ENCODE data around the gene KCNMB1. TPM values are rescaled to one million over a fixed set of nuclear protein-coding genes. Genes with fewer than 3 reads are reported as not detected.

KCNMB1 gene
- total and polyA plus RNA-seq, 5 donors, result 0.97 to 2.8 (median 1.4) TPM

- Histone ChIP-seq H3K27me3 (ENCODE audit: control insufficient read depth, insufficient read depth) (no peaks in the 10 kb centered on the region), H3K27ac (ENCODE audit: low read length) (no peak overlapping the region), H3K4me3 (ENCODE audit: low read length) (no peak overlapping the region), H3K4me1 (ENCODE audit: control insufficient read depth, insufficient read depth, low read length) (peaks cover 6% of the 10 kb centered on the region), H3K9me3 (ENCODE audit: control insufficient read depth, low read length) (no peaks in the 10 kb centered on the region)
- DNase-seq (no peak), ATAC-seq (peak; percentile 2 to 10)
- intact Hi-C loops (cut with DNase I), result loop anchor here in 2 of 4 donors (5.0 to 10.0 kb wide), 2 partner anchors 46 to 53 kb away; no protein-coding TSS in a partner anchor
- 70% methylated on average over 11 of the region's 11 CpGs for WGBS
These were observed 58.6 kb downstream of the KCNMB1 start for GRCh38 chr5:170330568-170331054.

DNA sequence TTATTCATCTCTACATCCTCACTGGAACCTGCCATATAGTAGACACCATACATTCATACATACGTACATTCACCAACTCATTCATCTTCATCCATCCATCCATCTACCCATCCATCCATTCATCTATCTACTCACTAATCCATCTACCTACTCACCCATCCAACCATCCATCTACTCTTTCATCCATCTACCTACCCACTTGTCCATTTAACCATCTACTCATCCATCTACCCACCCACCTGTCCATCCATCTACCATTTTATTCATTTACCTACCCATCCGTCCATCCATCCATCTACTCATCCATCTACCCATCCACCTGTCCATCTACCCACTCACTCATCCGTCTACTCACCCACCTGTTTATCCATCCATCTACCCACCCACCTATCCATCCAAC, 59.6 kb downstream of the KCNMB1 start:
- H3K4me3 ChIP-seq (ENCODE audit: low read length), result no peak overlapping the region
- no peaks in the 10 kb centered on the region for H3K27me3 ChIP-seq (ENCODE audit: control insufficient read depth, insufficient read depth)
- peaks cover 6% of the 10 kb centered on the region for H3K4me1 ChIP-seq (ENCODE audit: control insufficient read depth, insufficient read depth, low read length)
- no peaks in the 10 kb centered on the region for H3K9me3 ChIP-seq (ENCODE audit: control insufficient read depth, low read length)
- intact Hi-C loops (cut with DNase I), result no loop called here
- DNase-seq (no peak), ATAC-seq (no peak)
- 78% methylated on average over 3 of the region's 3 CpGs for WGBS
- no peak overlapping the region for H3K27ac ChIP-seq (ENCODE audit: low read length)

DNA sequence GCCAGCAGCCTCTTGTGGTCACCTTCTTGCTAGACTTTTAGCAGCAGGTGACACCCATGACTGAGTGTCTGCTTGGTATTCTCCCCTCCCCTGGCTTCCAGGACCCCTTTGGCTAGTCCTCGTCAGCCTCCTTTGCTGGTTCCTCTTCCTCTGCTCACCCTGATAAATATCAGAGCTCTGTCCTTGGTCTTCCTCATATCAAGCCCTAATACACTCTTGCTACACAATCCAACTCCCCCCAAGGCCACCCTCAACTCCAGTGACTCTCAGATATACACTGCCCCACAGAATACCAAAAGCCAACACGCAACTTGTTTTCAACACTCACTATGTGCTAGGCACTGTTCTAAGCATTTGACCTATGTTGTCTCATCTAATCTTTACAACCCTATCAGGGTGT, 61.3 kb downstream of the KCNMB1 start:
- no peak overlapping the region for H3K27ac ChIP-seq (ENCODE audit: low read length)

GRCh38 chr5:170327168-170327567, 62.0 kb downstream of the KCNMB1 start:
- intact Hi-C loops (cut with DNase I), result no loop called here
- WGBS, result 52% methylated on average over 4 of the region's 4 CpGs
- DNase-seq (no peak), ATAC-seq (no peak)
- Histone ChIP-seq H3K27ac (ENCODE audit: low read length) (no peak overlapping the region), H3K27me3 (ENCODE audit: control insufficient read depth, insufficient read depth) (peaks cover 3% of the 10 kb centered on the region), H3K9me3 (ENCODE audit: control insufficient read depth, low read length) (no peaks in the 10 kb centered on the region), H3K4me3 (ENCODE audit: low read length) (no peak overlapping the region), H3K4me1 (ENCODE audit: control insufficient read depth, insufficient read depth, low read length) (peaks cover 6% of the 10 kb centered on the region)

More for the DNA sequence above, 61.3 kb downstream of the KCNMB1 start:
- DNase-seq (no peak), ATAC-seq (no peak)
- peaks cover 3% of the 10 kb centered on the region for H3K27me3 ChIP-seq (ENCODE audit: control insufficient read depth, insufficient read depth)
- no peaks in the 10 kb centered on the region for H3K9me3 ChIP-seq (ENCODE audit: control insufficient read depth, low read length)
- intact Hi-C loops (cut with DNase I), result no loop called here
- H3K4me3 ChIP-seq (ENCODE audit: low read length), result no peak overlapping the region
- peaks cover 6% of the 10 kb centered on the region for H3K4me1 ChIP-seq (ENCODE audit: control insufficient read depth, insufficient read depth, low read length)
- WGBS, result 84% methylated on average over 2 of the region's 2 CpGs

Other genes with a start within 250 kb of the KCNMB1 start
- under 1 TPM in 3 of 4 donors, not detected in 1; 0.47 to 0.75 (median 0.49) TPM for gene C5orf58, start 156.4 kb downstream of the KCNMB1 start, total RNA-seq
- gene C5orf58, start 156.4 kb downstream of the KCNMB1 start, polyA plus RNA-seq, result 0.68 TPM
- 10 to 100 TPM in 3 of 4 donors, 1 to 10 TPM in 1; 7.2 to 10.9 (median 10.4) TPM for gene LCP2, start 91.6 kb downstream of the KCNMB1 start, total RNA-seq
- 3.0 TPM for gene LCP2, start 91.6 kb downstream of the KCNMB1 start, polyA plus RNA-seq
- gene KCNIP1, start 114.7 kb upstream of the KCNMB1 start, total RNA-seq, result not detected
- 0.11 TPM for gene KCNIP1, start 114.7 kb upstream of the KCNMB1 start, polyA plus RNA-seq